GM04503 (cell line): ENCODE results near the gene SYNPO2.
A peak's percentile ranks its signal among the peaks of the same experiment; 100 is the strongest.
"Not testable (repeated sequence)": the region's sequence is repeated elsewhere in the genome, so short reads cannot be mapped to it uniquely, and the experiment has no call there.

Source experiments
- DNase-seq: peaks from one replicate; pipeline ENCODE4 v3.0.0-alpha.2; 2012; ENCODE audit warnings: low read depth

SYNPO2 gene

DNA sequence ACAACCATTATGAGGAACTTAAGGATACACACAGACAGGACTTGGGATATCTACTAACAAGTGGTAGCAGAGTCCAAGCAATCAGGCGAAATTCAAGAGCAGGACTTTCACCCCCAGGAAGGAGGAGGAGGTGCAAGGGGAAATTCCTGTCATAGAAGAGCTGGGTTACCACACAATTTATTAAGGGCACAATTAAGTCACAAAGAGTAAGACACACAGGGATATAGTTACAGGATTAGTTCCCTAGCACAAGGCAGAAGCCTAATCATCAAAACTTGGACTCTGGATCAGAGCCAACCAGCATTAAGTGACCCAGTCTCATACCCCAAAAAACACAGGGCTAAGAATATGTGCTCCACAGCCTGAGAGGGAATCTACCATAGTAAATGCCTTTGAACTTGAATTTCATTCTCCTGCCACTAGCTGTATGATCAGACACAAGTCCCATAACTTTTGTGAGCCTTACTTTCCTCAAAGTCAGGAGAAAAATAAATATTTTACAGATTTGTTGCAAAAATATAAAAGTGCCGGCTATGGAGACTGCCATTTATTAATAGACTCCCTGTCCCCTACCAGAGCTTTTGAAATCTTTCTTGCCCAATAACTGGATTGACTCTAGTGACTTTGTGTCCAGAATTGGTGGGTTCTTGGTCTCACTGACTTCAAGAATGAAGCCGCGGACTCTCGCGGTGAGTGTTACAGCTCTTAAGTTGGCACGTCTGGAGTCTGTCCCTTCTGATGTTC is 87.0 kb downstream of the SYNPO2 start:
- no peak for DNase-seq

DNA sequence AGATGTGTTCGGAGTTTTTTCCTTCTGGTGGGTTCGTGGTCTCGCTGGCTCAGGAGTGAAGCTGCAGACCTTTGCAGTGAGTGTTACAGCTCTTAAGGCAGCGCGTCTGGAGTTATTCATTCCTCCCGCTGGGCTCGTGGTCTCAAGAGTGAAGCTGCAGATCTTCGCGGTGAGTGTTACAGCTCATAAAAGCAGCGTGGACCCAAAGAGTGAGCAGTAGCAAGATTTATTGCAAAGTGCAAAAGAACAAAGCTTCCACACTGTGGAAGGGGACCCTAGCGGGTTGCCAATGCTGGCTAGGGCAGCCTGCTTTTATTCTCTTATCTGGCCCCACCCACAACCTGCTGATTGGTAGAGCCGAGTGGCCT is 87.5 kb downstream of the SYNPO2 start:
- not testable (repeated sequence) for DNase-seq

GRCh38 chr4:118977100-118977499 is 88.4 kb downstream of the SYNPO2 start:
- not testable (repeated sequence) for DNase-seq

GRCh38 chr4:118979712-118980111 is 91.1 kb downstream of the SYNPO2 start:
- DNase-seq = no peak

DNA sequence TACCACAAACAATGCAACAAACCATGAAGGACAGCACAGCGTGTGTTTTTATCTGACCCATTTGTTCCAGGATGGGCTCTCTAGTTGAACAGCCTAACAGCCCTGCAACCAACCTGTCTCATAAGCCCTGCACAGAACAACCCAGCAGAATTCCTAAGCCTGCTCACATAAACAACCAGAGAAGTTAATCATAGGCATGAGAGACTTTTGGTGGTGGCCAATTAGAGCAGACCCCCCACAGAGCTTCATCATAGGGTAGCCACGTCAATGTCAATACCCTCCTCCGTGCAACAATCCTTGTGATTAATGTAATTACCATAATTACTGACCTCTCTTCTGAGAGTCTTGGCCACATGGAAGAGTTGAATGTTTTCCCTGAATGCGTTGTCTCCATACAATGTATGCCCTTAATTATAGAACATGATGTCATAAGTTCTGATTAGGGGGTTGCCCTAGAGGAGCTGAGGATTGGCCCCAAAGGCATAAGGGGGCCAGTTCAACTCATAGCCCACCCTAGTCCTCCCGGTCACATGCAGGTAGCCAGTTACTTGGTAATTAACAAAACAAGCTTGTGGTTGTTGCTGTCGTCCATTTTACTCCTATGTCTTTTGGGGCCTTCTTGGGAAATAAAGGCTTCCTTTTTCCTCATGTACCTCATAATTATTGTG is 92.7 kb downstream of the SYNPO2 start:
- no peak for DNase-seq

GRCh38 chr4:118981839-118982381 is 93.3 kb downstream of the SYNPO2 start:
- DNase-seq = peak; percentile 83

- DNase-seq = no peak
Observed at GRCh38 chr4:118983293-118983692, 94.6 kb downstream of the SYNPO2 start.

DNA sequence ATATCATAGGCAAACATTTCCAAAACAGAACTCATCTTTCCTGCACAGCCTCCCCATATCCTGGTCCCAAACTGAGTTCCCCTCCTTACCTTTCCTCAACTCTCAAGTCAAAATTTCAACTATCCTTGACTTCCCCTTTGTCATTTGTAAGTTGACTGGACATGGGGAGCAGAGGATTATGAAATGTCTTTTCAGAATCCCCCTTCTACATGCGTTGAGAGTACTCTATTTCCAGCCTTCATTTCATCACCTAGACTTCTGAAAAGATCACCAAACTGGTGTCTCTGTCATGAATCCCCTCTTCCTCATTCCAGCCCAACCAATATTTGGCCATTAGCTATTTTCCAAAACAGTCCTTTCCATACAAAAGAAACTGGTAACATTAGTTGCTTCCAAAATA is 95.2 kb downstream of the SYNPO2 start:
- no peak for DNase-seq

DNA sequence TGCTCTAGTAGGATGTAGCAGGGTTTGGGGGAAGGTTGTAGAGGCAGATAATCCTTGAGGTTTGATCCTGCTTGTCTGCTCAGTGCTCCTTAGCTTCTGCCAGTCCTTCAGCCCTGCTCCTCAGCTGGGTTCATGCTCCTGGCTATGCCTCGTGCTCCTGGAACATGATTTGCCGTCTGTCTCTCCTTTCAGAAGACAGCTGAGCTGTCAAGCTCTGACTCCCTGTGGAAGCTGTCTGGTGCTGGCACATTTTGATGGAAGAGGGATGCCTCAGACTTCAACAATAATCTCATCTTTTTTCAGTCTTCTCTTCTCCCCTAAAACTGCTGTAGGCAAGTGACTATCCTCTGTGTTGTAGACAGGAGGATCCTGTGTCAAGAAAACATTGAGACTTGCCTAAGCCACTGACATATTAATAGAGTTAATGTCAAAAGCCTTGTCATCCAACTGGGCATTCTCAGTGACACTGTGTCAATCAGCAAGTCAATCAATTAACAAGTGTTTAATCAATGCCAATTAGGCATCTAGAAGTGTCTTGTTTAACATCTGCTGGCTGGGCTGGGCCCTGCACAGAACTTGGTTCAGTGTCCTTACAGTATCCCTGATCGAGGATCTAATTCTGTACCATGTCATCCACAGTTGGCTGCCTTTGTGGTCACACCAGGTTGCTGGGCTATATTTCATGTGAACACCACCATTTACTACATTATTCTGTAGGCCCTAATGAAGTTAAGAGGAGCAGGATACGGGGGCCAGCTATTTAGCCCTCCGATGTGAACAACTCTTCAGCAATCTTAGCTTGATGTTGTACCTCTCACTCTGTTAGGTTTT is 96.7 kb downstream of the SYNPO2 start:
- no peak for DNase-seq

- DNase-seq = no peak
Observed at GRCh38 chr4:118987959-118988634, 99.4 kb downstream of the SYNPO2 start.

GRCh38 chr4:118988635-118988972 is 100.0 kb downstream of the SYNPO2 start:
- DNase-seq = no peak

DNA sequence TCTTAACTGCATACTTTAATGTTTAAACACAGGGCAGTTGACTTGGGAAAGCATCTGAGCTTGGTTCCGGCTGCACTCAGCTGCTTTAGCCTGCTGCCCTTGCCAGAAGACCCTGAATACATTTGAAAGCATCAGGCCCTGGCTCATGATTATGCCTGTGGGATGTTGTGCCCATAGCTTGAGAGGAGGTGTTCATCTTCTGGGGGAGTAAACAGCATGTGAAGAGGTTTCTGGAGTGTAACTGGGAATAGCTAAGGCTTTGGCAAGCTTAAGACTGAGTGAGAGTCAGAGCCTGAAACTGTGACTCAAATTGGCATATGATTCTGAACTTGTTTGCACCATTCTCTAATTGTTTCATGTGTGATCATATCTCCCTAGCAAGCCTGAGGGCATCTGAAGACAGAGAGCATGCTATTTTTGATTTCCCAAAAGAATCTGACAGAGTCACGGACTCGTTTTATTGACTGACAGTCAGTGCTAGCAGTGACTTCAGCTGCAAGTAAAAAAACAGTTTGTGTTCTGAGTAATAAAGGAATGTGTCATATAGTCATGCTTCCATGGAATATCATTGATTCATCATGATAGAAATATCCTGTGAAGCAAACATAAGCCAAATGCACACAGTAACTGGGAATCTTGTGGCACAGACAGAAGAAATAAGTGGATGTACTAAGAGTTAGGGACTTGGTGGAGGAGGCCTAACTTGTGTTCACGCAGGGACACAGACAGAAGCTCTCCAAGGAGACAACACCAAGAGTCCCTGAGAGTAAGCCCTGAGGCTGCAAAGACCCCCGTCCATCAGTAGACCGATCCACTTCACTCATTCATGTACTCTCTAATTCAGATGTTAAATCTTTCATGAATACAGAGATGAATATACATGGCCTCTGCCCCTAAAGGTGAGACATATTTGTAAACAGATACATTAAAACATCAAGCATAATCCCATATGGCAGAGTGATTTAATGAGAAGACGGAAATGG is 100.7 kb downstream of the SYNPO2 start:
- peak; percentile 98 for DNase-seq

DNA sequence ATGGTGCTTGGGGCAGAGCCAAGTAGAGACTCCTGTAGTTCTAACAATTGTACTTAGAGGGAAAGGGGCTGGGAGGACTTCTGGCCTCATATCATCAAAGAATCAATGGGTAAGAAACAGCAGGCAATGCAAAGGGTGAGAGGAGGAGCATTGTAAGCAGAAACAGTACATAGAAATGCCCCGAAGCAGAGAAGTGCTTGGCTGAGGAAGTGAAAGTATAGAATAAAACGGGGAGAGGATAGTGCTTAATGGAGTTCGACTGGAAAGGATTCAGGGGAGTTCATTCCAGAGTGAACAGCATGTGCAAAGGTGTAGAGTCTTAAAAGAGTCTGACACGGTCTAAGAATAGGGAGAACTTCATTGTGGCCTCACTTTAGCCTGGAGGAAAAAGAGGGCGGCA is 103.0 kb downstream of the SYNPO2 start:
- no peak for DNase-seq

DNA sequence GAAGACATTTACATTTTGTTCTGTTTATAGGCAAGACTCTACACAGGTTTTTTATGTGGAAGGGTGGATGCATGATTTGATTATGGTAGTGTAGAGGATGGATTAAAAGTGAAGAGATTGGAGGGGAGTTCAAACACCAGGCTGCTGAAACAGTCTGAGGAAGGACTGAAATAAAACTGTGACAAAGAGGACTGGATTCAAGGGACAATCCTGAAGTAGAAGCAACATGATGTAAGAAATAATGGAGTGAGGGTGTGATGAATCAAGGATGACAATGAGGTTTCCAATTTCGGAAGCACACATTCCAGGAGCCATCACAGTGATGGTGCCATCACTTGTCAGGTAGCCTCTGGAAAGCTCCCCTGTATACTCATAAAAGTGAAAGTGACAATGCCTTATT is 103.5 kb downstream of the SYNPO2 start:
- no peak for DNase-seq

- DNase-seq = no peak
Observed at GRCh38 chr4:118993333-118993732, 104.7 kb downstream of the SYNPO2 start.

GRCh38 chr4:118994030-118994429 is 105.4 kb downstream of the SYNPO2 start:
- DNase-seq = no peak

GRCh38 chr4:118995693-118996391 is 107.2 kb downstream of the SYNPO2 start:
- no peak for DNase-seq

DNA sequence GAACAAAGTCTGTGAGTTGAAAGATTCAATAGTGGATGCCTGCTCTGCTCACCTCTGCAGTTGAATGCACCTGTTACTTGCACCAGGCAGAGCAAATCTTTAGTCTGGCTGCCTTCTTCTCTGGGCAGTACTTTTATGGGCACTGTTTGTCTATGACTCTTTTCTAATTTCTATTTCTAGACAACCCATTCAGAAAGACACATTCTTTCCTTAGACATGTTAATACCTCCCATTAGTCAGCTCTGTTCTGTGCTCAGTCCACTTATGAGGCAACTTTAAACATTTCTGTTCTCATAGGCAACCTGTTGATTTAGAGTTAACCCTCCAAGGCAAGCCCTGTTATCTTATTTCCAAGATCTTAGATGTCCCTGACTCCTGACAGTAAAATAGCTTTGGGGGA is 108.9 kb downstream of the SYNPO2 start:
- no peak for DNase-seq

- no peak for DNase-seq
Observed at GRCh38 chr4:118999919-119000318, 111.3 kb downstream of the SYNPO2 start.

DNA sequence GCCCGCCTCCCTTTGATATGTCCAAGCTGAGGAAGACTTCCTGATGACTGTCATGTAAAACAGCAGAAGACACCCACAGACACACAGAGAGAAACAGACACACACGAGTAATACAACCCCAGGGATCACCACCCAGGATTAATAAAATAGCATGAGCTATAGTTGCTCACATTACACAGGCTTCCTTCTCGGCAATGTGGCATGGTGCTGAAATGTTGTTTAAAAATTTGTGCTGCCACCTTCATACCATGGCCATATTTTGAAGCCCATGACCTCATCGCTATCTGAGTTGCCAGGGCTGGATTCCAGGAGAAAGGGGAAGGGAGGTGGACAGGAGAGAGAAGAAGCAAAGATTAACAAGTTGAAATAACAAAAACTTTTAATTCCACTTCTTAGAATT is 111.7 kb downstream of the SYNPO2 start:
- no peak for DNase-seq
